GM23248 (cell line): ENCODE measurements around the gene FBXO34. TPM values are rescaled to one million over a fixed set of nuclear protein-coding genes. Genes with fewer than 3 reads are reported as not detected.

Source experiments
- DNase-seq: peaks from one replicate; pipeline ENCODE4 v3.0.0-alpha.2; 2015
- H2AFZ ChIP-seq: fragments of 200-600 bp; sonication (generic); 2 replicates; pipeline ENCODE4 v1.6.1; 2016; ENCODE audit warnings: antibody characterized with exemption
- H3F3A ChIP-seq: fragments of 200-600 bp; sonication (generic); 2 replicates; pipeline ENCODE4 v1.6.1; 2016; ENCODE audit warnings: mild to moderate bottlenecking, antibody characterized with exemption, mixed run types; ENCODE audit not compliant: insufficient read depth
- H3K27ac ChIP-seq: fragments of 200-600 bp; sonication (generic); 2 replicates; pipeline ENCODE4 v1.5.1; 2016; ENCODE audit warnings: mild to moderate bottlenecking
- H3K27me3 ChIP-seq: fragments of 200-600 bp; sonication (generic); replicated peaks from 2 replicates; pipeline ENCODE4 v1.6.1; 2016; ENCODE audit warnings: mild to moderate bottlenecking; ENCODE audit not compliant: insufficient read depth
- H3K36me3 ChIP-seq: fragments of 200-600 bp; sonication (generic); 2 replicates; pipeline ENCODE4 v1.6.1; 2016; ENCODE audit warnings: low read depth, mild to moderate bottlenecking
- H3K4me1 ChIP-seq: fragments of 200-600 bp; sonication (generic); 2 replicates; pipeline ENCODE4 v1.6.1; 2016; ENCODE audit warnings: mild to moderate bottlenecking; ENCODE audit not compliant: insufficient read depth
- H3K4me2 ChIP-seq: fragments of 200-600 bp; sonication (generic); one replicate; pipeline ENCODE4 v1.6.1; 2016; ENCODE audit warnings: mild to moderate bottlenecking; ENCODE audit not compliant: unreplicated experiment
- H3K4me3 ChIP-seq: fragments of 200-600 bp; sonication (generic); 2 replicates; pipeline ENCODE4 v1.5.1; 2016; ENCODE audit warnings: mild to moderate bottlenecking
- H3K79me2 ChIP-seq: fragments of 200-600 bp; sonication (generic); 2 replicates; pipeline ENCODE4 v1.6.1; 2016; ENCODE audit warnings: mild to moderate bottlenecking; ENCODE audit not compliant: insufficient read depth
- H3K9ac ChIP-seq: fragments of 200-600 bp; sonication (generic); 2 replicates; pipeline ENCODE4 v1.6.1; 2016; ENCODE audit warnings: mild to moderate bottlenecking
- H3K9me2 ChIP-seq: fragments of 200-600 bp; sonication (generic); 2 replicates; pipeline ENCODE4 v1.6.1; 2016; ENCODE audit warnings: mixed run types, mild to moderate bottlenecking, moderate library complexity; ENCODE audit not compliant: insufficient read depth
- H3K9me3 ChIP-seq: fragments of 200-600 bp; sonication (generic); one replicate; pipeline ENCODE4 v1.6.1; 2017; ENCODE audit warnings: low read depth
- H4K20me1 ChIP-seq: fragments of 200-600 bp; sonication (generic); 2 replicates; pipeline ENCODE4 v1.6.0; 2016; ENCODE audit not compliant: insufficient read depth
- EZH2 ChIP-seq: fragments of 200-600 bp; sonication (generic); IDR thresholded peaks from 2 replicates; pipeline ENCODE4 v1.6.1; 2018; ENCODE audit warnings: antibody characterized with exemption, mild to moderate bottlenecking; ENCODE audit not compliant: insufficient read depth, poor library complexity, severe bottlenecking
- EZH2phosphoT487 ChIP-seq: fragments of 200-600 bp; sonication (generic); IDR thresholded peaks from 2 replicates; pipeline ENCODE4 v1.6.1; 2018; ENCODE audit warnings: antibody characterized with exemption, moderate library complexity, mild to moderate bottlenecking, low read depth; ENCODE audit not compliant: insufficient read depth
- WGBS, 2 experiments: methylation state at CpG; one replicate each; pipeline ENCODE4 v1.1.6; 2015 to 2017; ENCODE audit warnings: low lambda C conversion rate in 2 of 2, low coverage in 1 of 2; ENCODE audit errors: missing lambda C conversion rate in 2 of 2; 5-methylcytosine and 5-hydroxymethylcytosine counted together
- in situ Hi-C: fragments of 300-500 bp; cut with MboI; formaldehyde crosslinking; loops from 2 replicates; pipeline ENCODE4 v1.15.0; 2020
- polyA plus RNA-seq: library from polyadenylated mRNA; unstranded; fragments of >200 nt; fragmentation: Nextera tagmentation; extraction: Ambion mirVana; gene quantifications from 2 replicates; pipeline ENCODE4 v1.2.1, GENCODE V29; 2016
- total RNA-seq: library from RNA; depleted of rRNA; stranded (reverse); fragments of >200 nt; shearing (Covaris generic); gene quantifications from 2 replicates; pipeline ENCODE4 v1.2.3, GENCODE V29; 2014

The FBXO34 gene
- total and polyA plus RNA-seq, 2 experiments from 2014 or later: 10.2 to 10.5 TPM

DNA sequence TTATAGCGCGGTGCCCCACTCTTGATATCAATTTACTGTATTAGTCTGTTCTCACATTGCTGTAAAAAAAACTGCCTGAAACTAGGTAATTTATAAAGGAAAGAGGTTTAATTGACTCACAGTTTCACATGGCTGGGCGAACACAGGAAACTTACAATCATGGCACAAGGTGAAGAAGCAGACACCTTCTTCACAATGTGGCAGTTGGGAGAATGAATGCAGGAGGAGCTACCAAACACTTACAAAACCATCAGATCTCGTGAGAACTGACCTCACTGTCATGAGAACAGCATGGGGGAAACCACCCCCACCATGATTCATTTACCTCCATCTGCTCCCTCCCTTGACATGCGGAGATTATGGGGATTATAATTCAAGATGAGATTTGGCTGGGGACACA is 42.3 kb downstream of the FBXO34 start:
- WGBS, 2 experiments: 96 to 99% methylated on average over 5 of the region's 5 CpGs
- H3K36me3 ChIP-seq: peaks cover 10% of the 10 kb centered on the region; the same call in 1 of the 2 replicates
- in situ Hi-C loops: no loop called here
- H3K4me3 ChIP-seq: no peak overlapping the region
- H4K20me1 ChIP-seq: peaks cover 6% of the 10 kb centered on the region; the same call in 1 of the 2 replicates
- peaks cover 77% of the 10 kb centered on the region for H3K79me2 ChIP-seq
- DNase-seq: no peak
- H3K9me3 ChIP-seq: no peaks in the 10 kb centered on the region
- H2AFZ ChIP-seq: no peak overlapping the region
- no peaks in the 10 kb centered on the region for H3K9me2 ChIP-seq
- H3K27ac ChIP-seq: no peak overlapping the region
- H3K4me1 ChIP-seq: peaks cover 6% of the 10 kb centered on the region
- no peaks in the 10 kb centered on the region for H3K27me3 ChIP-seq
- H3K9ac ChIP-seq: no peak overlapping the region
- TF ChIP-seq EZH2phosphoT487: no peak
- TF ChIP-seq EZH2: no peak
- no peak overlapping the region for H3K4me2 ChIP-seq
- 0 out of 2 replicates have a peak, but pooled peaks cover 7% of the 10 kb centered on the region for H3F3A ChIP-seq

- TF ChIP-seq EZH2phosphoT487 (no peak), EZH2 (no peak)
- Histone ChIP-seq H4K20me1 (peaks cover 3% of the 10 kb centered on the region; the same call in 1 of the 2 replicates), H3K27me3 (no peaks in the 10 kb centered on the region), H3K9ac (no peak overlapping the region), H3K4me1 (peaks cover 6% of the 10 kb centered on the region), H3K4me3 (no peak overlapping the region), H3F3A (0 out of 2 replicates have a peak, but pooled peaks cover 6% of the 10 kb centered on the region), H2AFZ (no peak overlapping the region), H3K9me3 (no peaks in the 10 kb centered on the region), H3K36me3 (peaks cover 10% of the 10 kb centered on the region; the same call in 1 of the 2 replicates), H3K79me2 (peaks cover 82% of the 10 kb centered on the region), H3K27ac (no peak overlapping the region), H3K9me2 (no peaks in the 10 kb centered on the region), H3K4me2 (no peak overlapping the region)
- DNase-seq: no peak
- in situ Hi-C loops: no loop called here
Observed at GRCh38 chr14:55314449-55314848, 43.2 kb downstream of the FBXO34 start.

DNA sequence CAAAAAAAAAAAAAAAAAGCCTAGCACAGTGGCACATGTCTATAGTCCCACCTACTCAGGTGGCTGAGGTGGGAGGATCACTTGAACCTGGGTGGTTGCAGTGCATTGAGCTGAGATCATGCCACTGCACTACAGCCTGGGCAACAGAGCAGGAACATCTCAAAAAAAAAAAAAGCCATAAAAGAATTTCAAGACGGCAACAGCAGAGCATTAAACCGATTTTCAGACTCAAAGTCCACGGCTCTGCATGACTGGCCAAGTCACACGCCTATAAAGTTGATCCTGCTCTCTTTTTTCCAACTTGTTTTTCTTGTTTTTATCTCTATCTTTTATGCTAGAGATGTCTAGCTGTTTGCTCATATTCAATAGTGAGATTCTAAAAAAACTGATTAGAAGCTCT is 45.3 kb downstream of the FBXO34 start:
- Histone ChIP-seq H3K9me3 (no peaks in the 10 kb centered on the region), H3K36me3 (peaks cover 10% of the 10 kb centered on the region; the same call in 1 of the 2 replicates), H3K9ac (no peak overlapping the region), H3K27me3 (no peaks in the 10 kb centered on the region), H3K4me2 (no peak overlapping the region), H3K79me2 (peaks cover 76% of the 10 kb centered on the region), H2AFZ (no peak overlapping the region), H3F3A (no peaks in the 10 kb centered on the region), H3K9me2 (no peaks in the 10 kb centered on the region), H3K27ac (no peak overlapping the region), H3K4me1 (no peaks in the 10 kb centered on the region), H3K4me3 (no peak overlapping the region), H4K20me1 (no peaks in the 10 kb centered on the region; the same call in 1 of the 2 replicates)
- TF ChIP-seq EZH2phosphoT487: no peak
- TF ChIP-seq EZH2: no peak
- no peak for DNase-seq
- in situ Hi-C loops: no loop called here
- WGBS, 2 experiments: 98 to 100% methylated on average over 4 of the region's 4 CpGs

GRCh38 chr14:55317542-55318306 is 46.5 kb downstream of the FBXO34 start:
- Histone ChIP-seq H3K4me1 (no peaks in the 10 kb centered on the region), H3K4me2 (no peak overlapping the region), H4K20me1 (no peaks in the 10 kb centered on the region; the same call in 1 of the 2 replicates), H3K9me3 (no peaks in the 10 kb centered on the region), H3K79me2 (peaks cover 80% of the 10 kb centered on the region), H3F3A (no peaks in the 10 kb centered on the region), H3K27me3 (no peaks in the 10 kb centered on the region), H2AFZ (no peak overlapping the region), H3K4me3 (no peak overlapping the region), H3K9me2 (no peaks in the 10 kb centered on the region), H3K27ac (no peak overlapping the region), H3K36me3 (peaks cover 10% of the 10 kb centered on the region; the same call in 1 of the 2 replicates), H3K9ac (no peak overlapping the region)
- WGBS, 2 experiments: 38 to 41% methylated on average over 3 of the region's 3 CpGs
- TF ChIP-seq EZH2 (no peak), EZH2phosphoT487 (no peak)
- in situ Hi-C loops: no loop called here
- no peak for DNase-seq
